VCaP (cell line): ENCODE measurements around the gene KLK11.

Source experiments
- H3K27ac ChIP-seq: fragments of 450-650 bp; 2 replicates; pipeline ENCODE4 v1.5.1; 2017
- CTCF ChIP-seq: fragments of 450-650 bp; conservative IDR thresholded peaks from 2 replicates; pipeline ENCODE4 v1.5.1; 2017; ENCODE audit warnings: mild to moderate bottlenecking, moderate library complexity

The KLK11 gene

GRCh38 chr19:51005248-51005647 lies 21.2 kb downstream of the KLK11 start:
- TF ChIP-seq CTCF = no peak
- no peak overlapping the region for H3K27ac ChIP-seq

- no peak for TF ChIP-seq CTCF
- H3K27ac ChIP-seq = no peak overlapping the region
Measured at GRCh38 chr19:51003316-51003715, 23.1 kb downstream of the KLK11 start.

- H3K27ac ChIP-seq = no peak overlapping the region
- no peak for TF ChIP-seq CTCF
Measured at GRCh38 chr19:51002542-51003311, 23.7 kb downstream of the KLK11 start.

GRCh38 chr19:51002089-51002532 lies 24.3 kb downstream of the KLK11 start:
- H3K27ac ChIP-seq = no peak overlapping the region
- no peak for TF ChIP-seq CTCF

- no peak for TF ChIP-seq CTCF
- no peak within 1 kb of the TSS for H3K27ac ChIP-seq
Measured at GRCh38 chr19:51001515-51001914, 24.9 kb downstream of the KLK11 start, which contains the start of gene KLK8. KLK8 (minus strand) TSS chr19:51001604; CDS start chr19:51001167, 437 bp downstream.

- TF ChIP-seq CTCF = no peak
- H3K27ac ChIP-seq = no peak overlapping the region
Measured at GRCh38 chr19:51000981-51001380, 25.4 kb downstream of the KLK11 start.

GRCh38 chr19:51000426-51000825 lies 26.0 kb downstream of the KLK11 start:
- no peak for TF ChIP-seq CTCF
- H3K27ac ChIP-seq = no peak overlapping the region
